Daoy (cell line): ENCODE data around the gene RAX. TPM values are rescaled to one million over a fixed set of nuclear protein-coding genes. Genes with fewer than 3 reads are reported as not detected.
A peak's percentile ranks its signal among the peaks of the same experiment; 100 is the strongest.
"Not testable (repeated sequence)": the region's sequence is repeated elsewhere in the genome, so short reads cannot be mapped to it uniquely, and the experiment has no call there.

Experiments
- DNase-seq: peaks from one replicate; pipeline ENCODE4 v3.0.0-alpha.2; 2015; ENCODE audit warnings: low read depth
- total RNA-seq: library from RNA; depleted of rRNA; stranded (reverse); fragments of >200 nt; shearing (Covaris generic); gene quantifications from 2 replicates; pipeline ENCODE4 v1.2.3, GENCODE V29; 2014

The RAX gene
- total RNA-seq, 1 experiment from 2014 or later, result not detected

DNA sequence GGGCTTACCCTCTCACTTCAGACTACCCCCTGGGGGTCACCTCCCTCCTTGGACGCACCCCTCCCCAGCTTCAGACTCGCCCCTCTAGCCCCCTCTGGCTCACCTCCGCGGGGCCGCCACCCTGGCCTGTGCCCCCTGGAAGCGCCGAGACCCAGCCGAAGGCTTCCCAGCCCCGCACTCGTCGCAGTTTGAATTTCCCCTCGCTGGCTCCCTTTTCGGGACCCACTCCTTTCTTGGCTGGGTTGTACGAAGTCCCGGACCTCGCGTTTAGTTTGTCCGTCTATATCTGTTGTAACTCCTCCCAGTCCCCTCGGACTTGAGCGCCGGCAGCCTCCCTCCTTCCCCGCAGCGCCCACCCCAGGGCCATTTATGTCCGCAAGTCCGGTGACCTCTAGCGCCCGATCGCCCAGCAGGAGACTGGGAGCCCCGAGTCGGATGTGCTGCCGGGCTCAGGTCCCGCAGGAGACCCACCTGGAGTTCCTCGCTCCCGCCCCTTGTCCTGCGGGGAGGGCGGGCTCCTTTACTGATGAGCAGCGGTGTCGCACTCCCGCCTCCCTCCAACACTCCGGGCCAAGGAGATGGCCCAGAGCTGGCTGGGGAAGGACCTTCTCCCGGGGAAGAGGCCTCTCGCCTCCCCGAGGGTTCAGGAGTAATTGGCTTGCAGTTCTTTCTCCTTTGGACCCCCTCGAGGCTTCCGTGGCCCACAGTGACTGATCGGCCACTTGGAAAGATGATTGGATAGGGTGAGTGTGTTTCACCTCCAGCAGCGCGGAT lies 692 bp upstream of the RAX start:
- DNase-seq, result no peak

DNA sequence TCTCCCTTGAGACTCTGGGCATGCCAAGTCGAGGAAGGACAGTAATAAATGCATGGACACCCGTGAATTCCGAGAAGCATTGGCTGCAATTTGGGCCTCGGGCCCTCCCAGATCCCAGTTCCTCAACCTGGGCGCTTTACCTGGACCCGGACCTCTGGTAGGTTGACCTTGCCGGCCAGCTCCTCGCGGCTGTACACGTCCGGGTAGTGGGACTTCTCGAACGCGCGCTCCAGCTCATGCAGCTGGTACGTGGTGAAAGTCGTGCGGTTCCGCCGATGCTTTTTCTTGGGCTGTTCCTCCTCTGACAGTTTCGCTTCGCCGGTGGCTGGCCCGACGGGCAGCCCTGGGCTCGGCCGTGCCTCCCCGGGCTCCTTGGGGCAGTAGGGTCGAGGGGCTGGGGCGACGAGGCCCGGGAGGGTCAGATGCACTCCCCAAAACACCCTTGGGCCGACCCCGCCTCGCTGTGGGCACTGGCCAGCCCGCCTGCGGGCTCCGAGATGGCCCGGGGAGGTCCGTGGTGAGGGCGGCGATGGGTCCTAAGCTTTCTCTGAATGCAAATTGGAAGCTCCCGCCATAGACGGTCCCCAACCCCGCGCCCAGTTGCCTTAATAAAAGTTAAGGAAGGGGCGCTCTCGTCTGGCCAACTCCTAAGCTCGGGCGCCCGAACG lies 899 bp downstream of the RAX start:
- no peak for DNase-seq

DNA sequence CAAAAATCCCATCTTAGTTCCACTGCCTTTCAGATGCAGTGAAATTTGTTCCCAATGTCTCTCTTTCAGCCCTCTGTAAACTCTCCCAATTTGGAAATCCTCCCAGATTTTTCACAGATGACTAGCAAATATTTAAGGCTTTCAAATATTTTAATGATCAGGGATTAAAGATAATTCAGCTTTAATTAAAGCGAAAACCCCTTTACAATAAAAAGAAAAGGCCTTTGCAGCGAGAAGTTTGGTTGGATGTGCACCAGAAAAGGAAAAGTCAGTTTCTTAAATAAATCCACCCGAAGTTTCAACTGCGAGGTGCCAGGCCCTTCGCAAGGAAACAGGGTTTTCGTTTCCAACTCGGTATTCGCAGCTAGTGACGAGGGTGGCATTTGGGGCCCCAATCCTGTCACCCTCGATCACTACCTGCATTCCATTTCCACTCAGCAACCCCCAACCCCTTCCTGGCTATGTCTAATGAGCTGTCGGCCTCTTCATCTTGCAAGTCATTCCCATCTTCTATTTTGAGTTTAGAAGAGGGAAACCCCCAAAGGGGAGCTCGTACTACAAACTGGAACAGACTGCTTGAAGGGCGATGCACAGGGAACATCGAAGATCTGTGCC lies 1.5 kb downstream of the RAX start:
- no peak for DNase-seq

DNA sequence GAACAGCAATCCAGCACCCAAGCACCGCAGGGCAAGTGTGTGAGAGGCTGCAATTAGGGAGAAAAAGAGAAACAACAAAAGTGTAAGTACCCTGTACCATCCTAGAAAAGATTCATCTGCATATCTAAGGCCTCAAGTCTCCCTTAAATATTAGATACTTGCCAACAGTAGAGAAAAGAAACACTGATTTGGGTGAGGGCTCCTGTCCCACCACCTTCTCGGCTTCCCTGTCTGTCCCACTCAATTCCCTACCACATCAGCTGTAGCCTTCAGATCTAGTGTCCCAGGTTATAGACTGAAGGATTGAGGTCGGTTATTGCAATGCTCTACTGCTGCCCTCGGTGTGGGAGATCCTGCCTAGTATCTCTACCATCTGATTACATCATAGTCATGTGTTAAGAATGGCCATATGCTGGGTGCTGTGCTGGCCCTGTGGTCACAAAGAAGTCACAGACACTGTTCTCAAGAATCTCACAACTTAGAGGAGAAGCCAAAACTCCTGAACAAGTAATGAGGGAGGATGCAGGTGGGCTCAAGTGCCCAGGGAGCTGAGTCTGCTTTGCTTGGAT lies 2.5 kb downstream of the RAX start:
- DNase-seq, result no peak

DNA sequence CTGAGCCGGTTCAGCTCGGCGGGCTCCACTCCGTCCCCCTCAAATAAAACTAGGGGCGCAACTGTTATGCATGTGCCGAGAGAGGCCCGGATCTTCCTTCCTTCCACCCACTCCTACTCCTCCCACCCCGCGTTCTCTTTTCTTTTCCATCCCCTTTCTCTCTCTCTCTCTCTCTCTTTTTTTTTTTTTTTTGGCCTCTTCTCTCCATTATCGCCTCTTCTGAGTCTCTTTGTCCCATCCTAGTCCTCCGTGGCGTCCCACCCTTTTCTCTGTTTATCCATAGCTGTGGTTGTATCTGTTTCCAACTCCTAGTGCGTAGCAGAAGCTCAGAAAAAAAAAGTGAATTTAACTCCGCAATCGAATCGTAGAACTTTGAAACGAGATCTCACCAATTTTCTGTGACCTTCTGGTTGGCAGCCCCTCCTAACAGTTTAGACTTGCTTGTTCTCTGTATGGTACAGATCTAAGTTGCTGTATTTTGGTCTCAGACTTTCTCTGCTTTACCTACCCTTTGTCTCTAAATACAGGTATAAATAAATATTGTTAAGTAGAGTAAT lies 3.6 kb downstream of the RAX start:
- DNase-seq, result no peak

DNA sequence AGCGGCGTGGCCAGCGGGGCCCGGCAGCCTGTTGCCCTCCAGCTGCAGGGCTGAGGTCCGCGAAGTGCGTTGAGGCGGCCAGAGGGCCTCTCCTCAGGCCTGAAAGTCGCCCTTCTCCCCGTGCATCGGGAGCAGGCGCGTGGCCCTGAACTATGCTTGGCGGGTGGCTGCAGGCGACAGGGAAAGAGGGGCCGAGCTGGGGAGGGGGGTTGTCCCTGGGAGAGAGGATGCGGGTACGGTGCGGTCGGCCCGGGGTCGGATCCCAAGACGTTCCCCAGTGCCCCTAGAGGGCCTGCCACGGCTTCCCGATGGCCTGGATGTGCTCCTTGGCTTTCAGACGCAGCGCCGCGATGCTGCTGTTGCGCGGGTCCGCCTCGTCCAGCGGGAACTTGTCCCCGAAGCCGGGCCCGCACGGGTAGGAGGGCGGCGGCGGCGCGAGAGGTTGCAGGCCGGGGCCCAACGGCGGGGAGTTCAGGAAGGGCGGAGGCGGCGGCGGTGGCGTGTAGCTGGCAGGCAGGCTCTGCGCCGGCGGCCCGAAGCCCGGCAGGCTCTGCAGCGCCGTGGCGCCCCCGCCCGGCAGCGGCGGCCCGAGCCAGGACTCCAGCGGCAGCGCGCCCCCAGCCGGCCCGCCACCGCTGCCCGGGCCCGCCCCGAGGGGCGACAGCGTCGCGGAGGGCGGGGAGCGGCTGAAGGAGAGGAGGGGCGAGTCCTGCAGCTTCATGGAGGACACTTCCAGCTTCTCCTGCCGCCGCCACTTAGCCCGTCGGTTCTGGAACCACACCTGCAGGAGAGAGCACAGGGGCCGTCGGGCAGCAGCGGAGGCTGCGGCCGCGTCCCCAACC lies 4.3 kb downstream of the RAX start:
- DNase-seq, result peak; percentile 48

DNA sequence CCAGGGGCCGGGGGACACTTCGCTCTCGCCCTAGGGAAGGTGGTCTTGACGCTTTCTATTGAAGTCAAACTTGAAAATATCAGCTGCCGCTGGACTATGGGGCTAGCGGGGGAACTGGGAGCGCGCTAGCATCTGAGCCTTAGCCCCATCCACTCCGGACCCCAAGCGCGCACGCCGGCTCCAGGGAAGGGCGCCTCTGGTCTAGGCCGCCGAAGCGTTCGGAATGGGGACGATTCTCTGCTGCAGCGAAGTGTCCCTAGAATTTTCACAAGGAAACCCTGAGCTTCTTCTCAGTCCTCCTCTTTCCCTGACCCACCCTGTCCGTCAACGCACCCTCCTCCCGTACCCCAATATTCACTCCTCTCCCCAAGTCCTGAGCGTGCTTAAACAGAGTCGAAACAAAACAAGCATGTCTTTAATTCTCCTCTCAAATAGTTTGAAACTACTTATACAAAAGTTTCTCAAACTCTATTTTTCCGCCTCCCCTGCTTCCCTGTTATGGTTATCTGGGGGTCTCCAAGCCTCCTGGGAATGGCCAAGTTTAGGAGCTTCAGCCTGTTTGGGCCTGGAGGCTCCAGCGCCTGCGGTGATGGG lies 5.0 kb downstream of the RAX start:
- DNase-seq, result no peak

DNA sequence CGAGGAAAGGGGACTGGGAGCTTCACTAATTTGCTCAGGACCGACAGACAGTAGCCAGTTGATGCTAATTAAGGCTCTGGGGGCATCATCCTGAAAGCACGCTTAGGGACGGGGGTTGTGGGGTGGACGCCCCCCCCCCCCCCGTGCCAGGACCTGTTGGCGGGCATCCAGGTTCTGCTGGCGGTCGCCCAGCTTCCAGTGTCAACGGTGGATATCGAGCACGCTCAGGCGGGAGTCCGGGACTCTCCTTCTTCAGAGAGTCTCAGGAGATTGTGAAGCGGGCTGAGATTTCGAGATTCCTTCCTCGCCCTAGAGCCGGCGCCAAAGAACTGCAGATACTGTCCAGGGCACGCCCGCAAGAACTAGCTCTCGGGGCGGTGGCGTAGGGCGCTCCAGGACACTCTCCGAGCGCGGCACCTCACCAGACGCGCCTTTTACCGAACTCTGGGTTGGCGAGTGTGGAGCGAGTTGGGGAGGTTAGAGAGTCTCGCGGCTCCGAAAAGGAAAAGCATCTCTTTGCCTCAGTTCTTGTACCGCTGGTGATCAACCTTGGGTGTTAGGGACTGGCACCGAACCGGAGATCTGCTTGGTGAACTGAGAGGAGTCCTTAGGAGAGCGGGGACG lies 5.6 kb downstream of the RAX start:
- no peak for DNase-seq

DNA sequence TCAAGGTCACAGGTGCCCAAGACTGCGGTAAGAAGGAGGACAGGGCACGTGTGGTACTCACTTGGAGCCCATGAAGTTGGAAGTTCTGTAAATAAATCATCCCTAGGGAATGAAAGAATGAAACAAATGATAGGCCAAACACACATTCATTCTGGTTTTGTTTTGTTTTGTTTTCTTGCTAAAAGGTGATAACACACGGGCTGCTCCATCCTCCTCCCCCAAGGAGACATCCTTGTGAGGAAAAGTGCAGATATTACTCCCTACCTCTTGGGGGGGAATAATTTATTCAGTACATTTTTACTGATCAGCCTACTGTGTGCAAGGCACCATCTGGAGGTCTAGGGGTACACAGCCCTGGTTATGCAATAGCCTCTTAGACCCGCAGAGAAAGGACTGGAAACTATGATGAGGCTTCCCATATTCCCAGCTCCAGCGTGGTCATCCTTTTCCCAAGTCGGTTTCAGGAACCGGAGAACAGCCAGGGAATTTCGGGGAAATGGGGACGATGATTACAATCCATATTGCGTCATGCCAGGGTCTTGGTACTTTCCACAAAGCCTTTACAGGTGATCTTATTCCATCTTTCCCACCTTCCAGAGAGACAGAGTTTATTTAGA lies 6.3 kb downstream of the RAX start:
- DNase-seq, result no peak

DNA sequence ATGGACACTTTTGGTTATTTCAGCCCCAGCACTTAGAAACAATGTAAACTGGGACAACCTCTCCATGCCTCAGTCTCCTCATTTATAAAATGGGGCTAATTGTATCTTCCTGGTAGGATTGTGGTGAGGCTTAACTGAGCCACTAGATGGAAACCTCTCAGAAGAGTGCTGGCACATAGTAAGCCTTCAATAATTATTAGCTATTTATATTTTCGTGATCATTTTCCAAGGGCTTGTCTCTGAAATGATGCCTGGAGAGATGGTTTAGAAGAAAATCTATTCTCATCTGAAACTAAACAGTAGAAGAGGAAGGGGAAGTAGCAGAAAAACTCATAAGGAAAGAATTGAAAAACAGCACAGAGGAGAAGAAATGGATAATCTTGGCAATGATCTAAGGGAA lies 6.8 kb downstream of the RAX start:
- DNase-seq, result no peak

DNA sequence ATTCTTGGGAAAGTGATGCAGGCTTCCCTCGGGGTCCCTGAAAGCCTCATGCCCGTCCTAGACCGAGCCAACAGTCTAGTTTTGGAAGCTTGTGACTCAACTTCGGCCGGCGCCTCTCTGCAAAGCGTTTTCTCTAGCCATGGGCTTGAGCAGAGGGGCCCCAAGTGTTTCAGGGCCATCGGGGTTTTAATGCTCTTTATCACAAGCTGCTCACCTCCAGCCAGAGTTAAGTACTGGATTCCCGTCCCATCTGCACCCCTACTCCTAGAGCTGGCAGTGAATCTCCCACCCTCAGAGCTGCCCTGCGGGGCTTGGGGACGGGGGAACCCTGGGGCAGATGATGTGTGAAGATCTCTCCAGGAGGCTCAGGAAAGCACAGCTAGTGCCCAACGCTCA lies 7.3 kb downstream of the RAX start:
- no peak for DNase-seq

DNA sequence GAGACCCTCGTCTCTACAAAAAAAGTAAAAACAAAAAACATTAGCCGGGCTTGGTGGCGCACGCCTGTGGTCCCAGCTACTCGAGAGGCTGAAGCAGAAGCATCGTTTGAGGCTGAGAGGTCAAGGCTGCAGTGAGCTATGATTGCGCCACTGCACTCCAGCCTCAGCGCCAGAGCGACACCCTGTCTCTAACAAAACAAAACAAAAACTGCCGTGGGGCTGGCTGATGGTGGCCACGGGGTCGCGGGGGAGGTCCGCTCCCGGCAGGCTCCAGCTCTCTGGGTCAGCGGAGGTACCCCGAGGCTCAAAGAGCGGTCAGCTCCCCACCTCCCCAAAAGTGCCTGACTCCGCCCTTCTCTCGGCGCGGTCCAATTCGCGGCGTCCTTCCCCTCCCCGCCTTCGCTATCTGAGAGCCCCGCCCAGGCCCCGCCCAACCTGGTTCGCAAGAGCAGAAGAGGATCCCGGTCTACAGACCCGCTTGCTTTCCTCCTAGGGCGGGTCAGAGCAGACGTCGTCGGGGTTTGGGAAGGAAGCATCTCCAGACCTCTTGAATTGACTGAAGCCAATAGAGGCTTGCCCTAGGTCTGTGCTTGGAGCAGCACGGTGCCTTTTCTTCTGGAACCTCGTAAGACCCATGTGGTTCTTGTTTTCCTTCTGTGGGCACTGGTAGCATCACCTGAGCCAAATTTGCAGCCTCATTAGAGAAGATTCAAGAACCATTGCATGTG lies 7.8 kb downstream of the RAX start:
- DNase-seq, result peak; percentile 60

DNA sequence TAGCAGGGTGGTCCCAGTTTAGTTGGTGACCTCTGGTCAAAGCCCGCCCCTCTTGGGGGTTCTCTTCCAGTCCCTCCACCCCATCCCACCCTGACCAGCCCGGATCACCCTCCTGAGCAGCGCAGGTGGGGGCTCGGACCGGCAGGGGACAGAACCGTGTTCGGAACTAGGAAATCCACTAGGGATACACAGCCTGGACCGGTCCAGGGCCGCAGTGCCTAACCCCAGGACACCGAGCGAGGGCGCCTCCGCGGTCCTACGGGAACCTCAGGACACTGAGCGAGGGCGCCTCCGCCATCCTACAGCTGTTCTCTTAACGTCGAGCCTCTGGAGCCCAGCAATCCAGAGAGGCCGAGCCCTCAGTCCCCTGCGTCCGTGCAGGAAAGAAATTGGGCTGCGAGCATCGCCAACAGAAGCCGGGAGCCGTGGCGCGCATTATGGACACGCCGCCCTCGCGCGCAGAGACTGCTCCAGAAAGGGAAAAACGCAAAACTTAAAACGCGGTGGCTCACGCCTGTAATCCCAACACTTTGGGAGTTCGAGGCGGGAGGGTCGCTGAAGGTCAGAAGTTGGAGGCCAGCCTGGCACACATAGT lies 8.5 kb downstream of the RAX start:
- DNase-seq, result no peak

DNA sequence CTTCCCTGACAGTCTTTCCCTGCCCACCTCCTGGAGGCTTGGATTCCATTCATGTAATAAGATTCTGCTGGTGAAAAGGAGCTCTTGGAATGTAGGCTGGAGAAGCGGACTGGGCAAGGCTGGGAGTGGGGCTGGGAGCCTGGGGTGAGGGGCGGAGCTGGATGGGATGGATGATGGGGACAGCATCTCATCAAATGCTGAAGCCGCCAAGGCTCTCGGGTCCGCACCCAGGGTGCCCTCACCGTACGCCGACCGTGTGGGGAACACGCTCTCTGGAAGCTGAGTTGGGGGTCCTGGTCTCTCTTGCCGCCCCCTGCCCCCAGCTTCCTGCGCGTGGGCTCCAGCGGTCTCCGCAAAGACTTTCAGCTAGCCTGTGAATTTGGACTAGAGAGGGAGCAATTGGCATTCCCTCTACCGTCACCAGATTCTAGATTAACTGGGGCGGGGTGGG lies 9.1 kb downstream of the RAX start:
- DNase-seq, result peak; percentile 30

DNA sequence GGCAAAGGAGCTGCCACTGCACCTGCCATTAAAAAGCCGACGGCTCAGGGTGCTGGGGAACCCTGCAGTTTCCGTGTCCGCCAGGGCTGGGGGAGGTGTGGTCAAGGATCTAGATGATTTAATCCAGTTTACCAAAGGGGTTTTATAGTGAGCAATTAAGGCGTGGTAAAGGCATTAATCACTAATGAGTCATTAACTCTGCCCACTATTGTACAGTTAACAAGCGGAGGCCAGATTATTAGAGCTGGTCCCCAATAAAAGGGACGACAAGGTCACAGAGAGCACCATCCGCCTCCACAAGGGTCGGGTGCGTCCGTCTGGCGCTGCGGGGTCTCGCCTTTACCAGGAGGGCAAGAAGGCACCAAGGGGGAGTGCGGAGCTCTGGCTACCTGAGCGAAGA lies 9.6 kb downstream of the RAX start:
- no peak for DNase-seq

DNA sequence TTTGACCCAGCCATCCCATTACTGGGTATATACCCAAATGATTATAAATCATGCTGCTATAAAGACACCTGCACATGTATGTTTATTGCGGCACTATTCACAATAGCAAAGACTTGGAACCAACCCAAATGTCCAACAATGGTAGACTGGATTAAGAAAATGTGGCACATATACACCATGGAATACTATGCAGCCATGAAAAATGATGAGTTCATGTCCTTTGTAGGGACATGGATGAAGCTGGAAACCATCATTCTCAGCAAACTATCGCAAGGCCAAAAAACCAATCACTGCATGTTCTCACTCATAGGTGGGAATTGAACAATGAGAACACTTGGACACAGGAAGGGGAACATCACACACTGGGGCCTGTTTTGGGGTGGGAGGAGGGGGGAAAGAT lies 11.0 kb downstream of the RAX start:
- DNase-seq, result not testable (repeated sequence)

DNA sequence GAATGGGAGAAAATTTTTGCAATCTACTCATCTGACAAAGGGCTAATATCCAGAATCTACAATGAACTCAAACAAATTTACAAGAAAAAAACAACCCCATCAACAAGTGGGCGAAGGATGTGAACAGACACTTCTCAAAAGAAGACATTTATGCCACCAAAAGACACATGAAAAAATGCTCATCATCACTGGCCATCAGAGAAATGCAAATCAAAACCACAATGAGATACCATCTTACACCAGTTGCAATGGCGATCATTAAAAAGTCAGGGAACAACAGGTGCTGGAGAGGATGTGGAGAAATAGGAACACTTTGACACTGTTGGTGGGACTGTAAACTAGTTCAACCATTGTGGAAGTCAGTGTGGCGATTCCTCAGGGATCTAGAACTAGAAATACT lies 11.4 kb downstream of the RAX start:
- not testable (repeated sequence) for DNase-seq

DNA sequence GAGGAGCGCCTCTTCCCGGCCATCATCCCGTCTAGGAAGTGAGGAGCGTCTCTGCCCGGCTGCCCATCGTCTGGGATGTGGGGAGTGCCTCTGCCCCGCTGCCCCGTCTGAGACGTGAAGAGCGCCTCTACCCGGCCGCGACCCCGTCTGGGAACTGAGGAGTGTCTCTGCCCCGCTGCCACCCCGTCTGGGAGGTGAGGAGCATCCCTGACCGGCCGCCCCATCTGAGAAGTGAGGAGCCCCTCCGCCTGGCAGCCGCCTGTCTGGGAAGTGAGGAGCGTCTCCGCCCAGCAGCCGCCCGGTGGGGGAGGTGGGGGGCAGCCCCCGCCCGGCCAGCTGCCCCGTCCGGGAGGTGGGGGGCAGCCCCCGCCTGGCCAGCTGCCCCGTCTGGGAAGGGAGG lies 17.8 kb downstream of the RAX start:
- DNase-seq, result not testable (repeated sequence)

DNA sequence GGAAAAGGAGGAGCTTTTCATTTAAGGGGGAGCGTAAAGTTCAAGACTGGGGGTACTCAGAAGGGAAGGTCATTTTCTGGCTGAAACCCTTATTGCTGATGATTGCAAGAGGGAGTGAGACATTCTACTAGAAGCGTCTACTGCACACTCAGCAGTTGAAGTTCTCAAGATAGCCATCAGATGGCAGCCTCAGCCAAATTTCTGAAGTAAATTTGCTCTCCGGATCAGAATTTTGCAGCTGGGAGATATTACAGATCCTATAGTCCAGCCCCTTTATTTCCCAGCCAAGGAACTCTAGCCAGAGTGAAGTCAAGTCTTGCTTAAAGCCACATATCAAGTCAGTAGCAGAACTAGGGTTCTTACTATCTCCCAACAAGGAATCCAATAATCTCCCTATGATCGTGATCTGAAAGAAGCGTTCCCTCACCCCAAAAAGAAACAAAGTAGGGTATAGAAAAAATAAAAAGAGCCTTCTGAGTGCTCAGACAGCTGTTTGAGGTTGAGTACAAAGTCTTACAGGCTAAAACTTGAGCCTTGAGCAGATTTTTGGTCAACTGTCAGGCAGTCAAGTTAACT lies 24.0 kb downstream of the RAX start:
- DNase-seq, result peak; percentile 57
